Endothelial cell (in vitro differentiated cells): ENCODE measurements around the gene WT1. TPM values are rescaled to one million over a fixed set of nuclear protein-coding genes. Genes with fewer than 3 reads are reported as not detected.

Experiments used
- DNase-seq: peaks from one replicate; pipeline ENCODE4 v3.0.0; 2021; ENCODE audit warnings: low spot score
- H3K27ac Mint-ChIP-seq: one replicate; pipeline ENCODE4 v1.8.0; 2021; ENCODE audit warnings: mixed read lengths, inconsistent platforms; ENCODE audit not compliant: unreplicated experiment
- H3K27me3 Mint-ChIP-seq: one replicate; pipeline ENCODE4 v1.8.0; 2021; ENCODE audit warnings: mild to moderate bottlenecking, moderate library complexity, mixed read lengths, inconsistent platforms; ENCODE audit not compliant: unreplicated experiment
- H3K36me3 Mint-ChIP-seq: one replicate; pipeline ENCODE4 v1.8.0; 2021; ENCODE audit warnings: mild to moderate bottlenecking, low read depth, mixed read lengths, inconsistent platforms; ENCODE audit not compliant: unreplicated experiment
- H3K4me1 Mint-ChIP-seq: one replicate; pipeline ENCODE4 v1.8.0; 2021; ENCODE audit warnings: mild to moderate bottlenecking, mixed read lengths, inconsistent platforms; ENCODE audit not compliant: unreplicated experiment
- H3K4me3 Mint-ChIP-seq: one replicate; pipeline ENCODE4 v1.8.0; 2021; ENCODE audit warnings: mild to moderate bottlenecking, mixed read lengths, inconsistent platforms; ENCODE audit not compliant: unreplicated experiment
- H3K9me3 Mint-ChIP-seq: one replicate; pipeline ENCODE4 v1.8.0; 2021; ENCODE audit warnings: mixed read lengths, inconsistent platforms; ENCODE audit not compliant: unreplicated experiment
- total RNA-seq: library from RNA; stranded (reverse); fragmentation: NEBNext Ultra II Directional; extraction: Animal tissue kit (Norgen Biotek cat#: 25700); gene quantifications from one replicate; pipeline ENCODE4 v1.2.1, GENCODE V29; 2021; ENCODE audit not compliant: unreplicated experiment
- TF ChIP-seq, protein P1 (sequence below): fragments of 200-600 bp; sonication (generic); IDR thresholded peaks from one replicate; pipeline ENCODE4 v1.5.0; 2021; ENCODE audit warnings: antibody characterized with exemption; ENCODE audit not compliant: unreplicated experiment

WT1 gene
- total RNA-seq, 1 donor from 2014 or later = not detected

GRCh38 chr11:32365192-32365591 is 70.1 kb downstream of the WT1 start:
- H3K9me3 Mint-ChIP-seq = peaks cover 12% of the 10 kb centered on the region
- DNase-seq = no peak
- no peak overlapping the region for H3K4me3 Mint-ChIP-seq
- H3K36me3 Mint-ChIP-seq = peaks cover 6% of the 10 kb centered on the region
- peaks cover 3% of the 10 kb centered on the region for H3K4me1 Mint-ChIP-seq
- H3K27ac Mint-ChIP-seq = no peak overlapping the region
- TF ChIP-seq, protein P1, sequence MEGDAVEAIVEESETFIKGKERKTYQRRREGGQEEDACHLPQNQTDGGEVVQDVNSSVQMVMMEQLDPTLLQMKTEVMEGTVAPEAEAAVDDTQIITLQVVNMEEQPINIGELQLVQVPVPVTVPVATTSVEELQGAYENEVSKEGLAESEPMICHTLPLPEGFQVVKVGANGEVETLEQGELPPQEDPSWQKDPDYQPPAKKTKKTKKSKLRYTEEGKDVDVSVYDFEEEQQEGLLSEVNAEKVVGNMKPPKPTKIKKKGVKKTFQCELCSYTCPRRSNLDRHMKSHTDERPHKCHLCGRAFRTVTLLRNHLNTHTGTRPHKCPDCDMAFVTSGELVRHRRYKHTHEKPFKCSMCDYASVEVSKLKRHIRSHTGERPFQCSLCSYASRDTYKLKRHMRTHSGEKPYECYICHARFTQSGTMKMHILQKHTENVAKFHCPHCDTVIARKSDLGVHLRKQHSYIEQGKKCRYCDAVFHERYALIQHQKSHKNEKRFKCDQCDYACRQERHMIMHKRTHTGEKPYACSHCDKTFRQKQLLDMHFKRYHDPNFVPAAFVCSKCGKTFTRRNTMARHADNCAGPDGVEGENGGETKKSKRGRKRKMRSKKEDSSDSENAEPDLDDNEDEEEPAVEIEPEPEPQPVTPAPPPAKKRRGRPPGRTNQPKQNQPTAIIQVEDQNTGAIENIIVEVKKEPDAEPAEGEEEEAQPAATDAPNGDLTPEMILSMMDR = no peak
- H3K27me3 Mint-ChIP-seq = peaks cover 2% of the 10 kb centered on the region

DNA sequence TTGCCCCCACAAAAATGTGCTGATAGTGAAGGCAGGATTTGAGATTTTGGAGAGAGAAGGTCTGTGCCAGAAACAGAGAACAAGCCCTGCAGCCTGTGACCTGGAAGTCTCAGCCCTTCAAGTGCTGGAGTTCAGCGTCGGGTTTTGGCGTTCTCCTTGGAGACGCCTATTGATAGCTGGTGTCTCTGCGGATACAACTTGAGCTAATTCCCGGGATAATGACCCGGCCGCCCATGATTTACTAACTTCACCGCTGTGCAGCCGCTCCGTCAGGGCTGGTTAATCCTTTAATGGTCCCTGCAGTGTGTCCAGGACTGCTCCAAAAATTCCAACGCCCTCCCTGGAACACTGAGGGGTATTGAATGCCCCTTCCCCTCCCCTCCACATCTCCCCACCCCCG is 76.6 kb downstream of the WT1 start:
- no peaks in the 10 kb centered on the region for H3K27me3 Mint-ChIP-seq
- TF ChIP-seq, protein P1 = no peak
- no peaks in the 10 kb centered on the region for H3K9me3 Mint-ChIP-seq
- no peak overlapping the region for H3K27ac Mint-ChIP-seq
- DNase-seq = no peak
- no peaks in the 10 kb centered on the region for H3K36me3 Mint-ChIP-seq
- H3K4me3 Mint-ChIP-seq = no peak overlapping the region
- H3K4me1 Mint-ChIP-seq = peaks cover 2% of the 10 kb centered on the region

- Mint-ChIP-seq H3K27me3 (no peaks in the 10 kb centered on the region), H3K9me3 (no peaks in the 10 kb centered on the region), H3K36me3 (no peaks in the 10 kb centered on the region), H3K4me1 (no peaks in the 10 kb centered on the region), H3K4me3 (no peak overlapping the region), H3K27ac (no peak overlapping the region)
- TF ChIP-seq, protein P1 = no peak
- DNase-seq = no peak
Observed at GRCh38 chr11:32353884-32354283, 81.5 kb downstream of the WT1 start.

GRCh38 chr11:32348502-32348901 is 86.8 kb downstream of the WT1 start:
- Mint-ChIP-seq H3K4me3 (no peak overlapping the region), H3K27me3 (no peaks in the 10 kb centered on the region), H3K27ac (no peak overlapping the region), H3K9me3 (no peaks in the 10 kb centered on the region), H3K36me3 (no peaks in the 10 kb centered on the region), H3K4me1 (no peaks in the 10 kb centered on the region)
- no peak for DNase-seq
- TF ChIP-seq, protein P1 = no peak

DNA sequence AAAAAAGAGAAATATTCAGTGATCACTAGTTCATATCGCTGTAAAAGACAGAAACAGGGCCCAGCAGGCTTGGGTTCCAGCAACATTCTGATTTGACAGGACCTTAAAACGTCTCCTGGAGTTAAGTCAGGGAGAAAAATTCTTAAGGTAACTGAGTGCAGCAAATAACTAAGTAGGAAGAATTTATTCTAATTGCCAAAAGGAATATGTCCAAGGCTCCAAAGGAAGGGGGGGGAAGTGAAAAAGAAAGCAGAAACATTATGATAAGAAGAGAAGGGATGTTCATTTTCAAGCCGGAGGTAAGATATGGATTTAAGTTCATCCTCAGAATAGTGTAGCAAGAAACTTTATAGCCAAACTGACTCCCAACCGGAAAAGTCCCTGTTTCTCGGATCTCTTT is 90.4 kb downstream of the WT1 start:
- no peak overlapping the region for H3K27ac Mint-ChIP-seq
- H3K4me1 Mint-ChIP-seq = no peaks in the 10 kb centered on the region
- H3K27me3 Mint-ChIP-seq = no peaks in the 10 kb centered on the region
- no peak for DNase-seq
- H3K9me3 Mint-ChIP-seq = no peaks in the 10 kb centered on the region
- H3K36me3 Mint-ChIP-seq = no peaks in the 10 kb centered on the region
- TF ChIP-seq, protein P1 = no peak
- H3K4me3 Mint-ChIP-seq = no peak overlapping the region
